Stimulated activated naive CD8-positive, alpha-beta T cell treated with anti-CD3 and anti-CD28 coated beads, Interleukin-15, Interleukin-2, amounts not matched to agents 100 ng/mL and 50 ng/mL, for 24 hours (primary cell): ENCODE results near the gene SULT1A2.
"Not testable (repeated sequence)": the region's sequence is repeated elsewhere in the genome, so short reads cannot be mapped to it uniquely, and the experiment has no call there.

ENCODE experiments used
- H3K27ac Mint-ChIP-seq: one replicate; pipeline ENCODE4 v1.8.0; 2021; ENCODE audit warnings: mild to moderate bottlenecking, mixed read lengths
- H3K27me3 Mint-ChIP-seq: one replicate; pipeline ENCODE4 v1.8.0; 2021; ENCODE audit warnings: mixed read lengths
- H3K36me3 Mint-ChIP-seq: one replicate; pipeline ENCODE4 v1.8.0; 2021; ENCODE audit warnings: low read depth, mixed read lengths
- H3K4me1 Mint-ChIP-seq: one replicate; pipeline ENCODE4 v1.8.0; 2021; ENCODE audit warnings: low read depth, mixed read lengths
- H3K4me3 Mint-ChIP-seq: one replicate; pipeline ENCODE4 v1.8.0; 2021; ENCODE audit warnings: mild to moderate bottlenecking, mixed read lengths
- H3K9me3 Mint-ChIP-seq: one replicate; pipeline ENCODE4 v1.8.0; 2021; ENCODE audit warnings: mixed read lengths

The SULT1A2 gene

DNA sequence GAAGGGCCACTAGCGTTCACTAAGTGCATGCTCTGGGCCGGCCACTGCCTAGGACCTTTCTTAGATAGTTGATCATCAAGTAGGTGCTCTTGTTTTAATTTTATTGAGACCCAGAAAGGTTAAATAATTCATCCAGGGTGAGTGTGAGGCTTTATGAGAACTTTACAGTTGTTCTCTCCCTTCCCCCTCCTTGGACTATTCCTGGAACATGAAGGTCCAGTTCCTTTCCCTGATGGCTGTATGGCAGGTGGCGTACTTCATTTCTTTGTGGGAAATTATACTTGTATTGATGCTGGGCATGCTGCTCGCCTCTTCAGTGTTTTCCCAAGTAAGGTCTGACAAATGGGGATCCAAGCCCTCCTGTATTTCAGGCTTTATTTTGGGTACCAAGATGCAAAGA lies 34.7 kb downstream of the SULT1A2 start:
- H3K9me3 Mint-ChIP-seq = peaks cover 2% of the 10 kb centered on the region
- peaks cover 41% of the 10 kb centered on the region for H3K36me3 Mint-ChIP-seq
- H3K4me3 Mint-ChIP-seq = no peak overlapping the region
- H3K27ac Mint-ChIP-seq = no peak overlapping the region
- H3K27me3 Mint-ChIP-seq = no peaks in the 10 kb centered on the region
- H3K4me1 Mint-ChIP-seq = peaks cover 30% of the 10 kb centered on the region

DNA sequence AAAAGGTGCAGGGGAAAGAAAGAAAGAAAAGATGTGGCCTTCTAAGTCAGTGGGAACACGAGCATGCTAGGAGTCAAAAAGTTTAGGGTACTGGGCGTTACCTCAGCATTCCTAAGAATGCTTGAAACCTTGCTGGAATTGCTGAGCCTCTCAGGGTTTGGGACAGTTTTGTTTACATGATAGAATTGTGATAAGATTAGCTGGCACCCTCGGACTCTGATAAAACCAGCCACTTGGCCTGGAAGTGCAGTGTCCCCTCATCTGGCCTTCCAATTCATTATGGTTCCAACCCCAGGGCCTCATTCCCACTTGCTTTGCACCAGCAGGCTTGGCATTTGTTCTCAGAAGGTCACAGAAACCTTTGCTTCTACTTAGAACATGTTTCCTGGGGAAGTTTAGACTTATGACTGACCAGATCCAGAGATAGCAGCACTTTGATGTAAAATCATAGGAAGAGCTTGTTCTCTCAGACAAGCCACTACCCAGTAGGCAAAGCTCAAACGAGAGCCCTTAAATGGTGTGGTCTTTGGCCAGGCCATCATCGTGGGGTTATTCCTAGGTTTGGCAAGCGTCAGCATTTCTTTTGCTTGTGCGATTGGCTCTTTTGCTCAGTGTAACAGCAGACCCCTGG lies 35.2 kb downstream of the SULT1A2 start:
- Mint-ChIP-seq H3K36me3 (peaks cover 40% of the 10 kb centered on the region), H3K4me1 (peaks cover 35% of the 10 kb centered on the region), H3K9me3 (no peaks in the 10 kb centered on the region), H3K27ac (no peak overlapping the region), H3K4me3 (no peak overlapping the region), H3K27me3 (no peaks in the 10 kb centered on the region)

DNA sequence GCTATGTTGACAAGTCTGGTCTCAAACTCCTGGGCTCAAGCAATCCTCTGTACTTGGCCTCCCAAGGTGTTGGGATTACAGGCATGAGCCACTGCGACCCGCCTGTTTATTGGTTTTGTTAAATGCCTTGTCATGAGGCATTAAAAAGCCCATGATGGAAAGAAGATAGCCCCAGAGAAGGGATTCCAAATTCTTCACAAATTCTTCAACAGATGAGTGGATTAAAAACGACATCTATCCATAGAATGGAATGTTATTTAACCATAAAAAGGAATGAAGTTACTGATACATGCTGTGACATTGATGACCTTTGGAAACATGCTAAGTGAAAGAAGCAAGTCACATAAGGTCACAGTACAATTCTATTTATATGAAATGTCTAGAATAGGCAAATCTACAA lies 38.4 kb downstream of the SULT1A2 start:
- Mint-ChIP-seq H3K4me1 (peaks cover 55% of the 10 kb centered on the region), H3K36me3 (peaks cover 24% of the 10 kb centered on the region), H3K4me3 (no peak overlapping the region), H3K27me3 (no peaks in the 10 kb centered on the region), H3K27ac (no peak overlapping the region), H3K9me3 (no peaks in the 10 kb centered on the region)

DNA sequence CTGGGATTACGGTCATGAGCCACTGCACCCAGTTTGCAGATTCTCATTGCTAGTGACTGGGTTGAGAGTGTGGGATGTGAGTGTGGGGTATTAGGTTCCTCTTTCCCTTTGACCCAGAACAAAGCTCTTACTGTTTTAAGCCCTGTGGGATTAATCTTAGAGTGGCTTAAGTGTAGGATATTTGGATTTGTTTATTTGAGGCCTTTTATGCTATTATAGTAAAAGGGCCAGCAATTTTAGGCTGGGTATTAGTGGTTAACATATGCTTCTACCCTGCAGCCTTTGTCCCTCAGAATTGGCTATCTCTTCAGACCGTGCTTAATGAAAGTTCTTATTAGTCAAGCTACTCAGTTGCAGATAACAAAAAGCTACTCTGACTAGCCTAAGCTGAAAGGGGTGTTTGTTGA lies 39.9 kb downstream of the SULT1A2 start:
- H3K4me3 Mint-ChIP-seq = no peak overlapping the region
- H3K27me3 Mint-ChIP-seq = no peaks in the 10 kb centered on the region
- no peak overlapping the region for H3K27ac Mint-ChIP-seq
- peaks cover 24% of the 10 kb centered on the region for H3K36me3 Mint-ChIP-seq
- H3K9me3 Mint-ChIP-seq = no peaks in the 10 kb centered on the region
- peaks cover 57% of the 10 kb centered on the region for H3K4me1 Mint-ChIP-seq

DNA sequence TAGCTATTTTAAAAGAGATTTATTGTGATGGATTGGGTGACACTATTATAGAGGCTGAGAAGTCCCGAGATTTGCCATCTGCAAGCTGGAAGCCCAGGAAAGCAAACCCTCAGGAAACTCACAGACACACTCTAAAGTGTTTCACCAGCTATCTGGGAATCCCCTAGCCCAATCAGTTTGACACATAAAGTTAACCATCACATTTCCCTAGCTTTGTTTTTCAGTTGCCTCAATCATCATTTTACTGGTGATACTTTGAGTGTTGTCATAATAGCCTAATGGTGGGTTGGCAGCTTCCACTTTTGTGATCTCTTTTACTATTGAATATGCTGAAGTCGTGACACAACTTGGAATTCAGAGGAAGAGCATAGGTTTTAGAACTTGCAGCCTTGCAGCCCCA lies 41.3 kb downstream of the SULT1A2 start:
- Mint-ChIP-seq H3K4me3 (peak overlapping the region; percentile 3), H3K4me1 (peaks cover 56% of the 10 kb centered on the region), H3K27me3 (no peaks in the 10 kb centered on the region), H3K9me3 (no peaks in the 10 kb centered on the region), H3K27ac (peak overlapping the region; percentile 36), H3K36me3 (peaks cover 24% of the 10 kb centered on the region)

DNA sequence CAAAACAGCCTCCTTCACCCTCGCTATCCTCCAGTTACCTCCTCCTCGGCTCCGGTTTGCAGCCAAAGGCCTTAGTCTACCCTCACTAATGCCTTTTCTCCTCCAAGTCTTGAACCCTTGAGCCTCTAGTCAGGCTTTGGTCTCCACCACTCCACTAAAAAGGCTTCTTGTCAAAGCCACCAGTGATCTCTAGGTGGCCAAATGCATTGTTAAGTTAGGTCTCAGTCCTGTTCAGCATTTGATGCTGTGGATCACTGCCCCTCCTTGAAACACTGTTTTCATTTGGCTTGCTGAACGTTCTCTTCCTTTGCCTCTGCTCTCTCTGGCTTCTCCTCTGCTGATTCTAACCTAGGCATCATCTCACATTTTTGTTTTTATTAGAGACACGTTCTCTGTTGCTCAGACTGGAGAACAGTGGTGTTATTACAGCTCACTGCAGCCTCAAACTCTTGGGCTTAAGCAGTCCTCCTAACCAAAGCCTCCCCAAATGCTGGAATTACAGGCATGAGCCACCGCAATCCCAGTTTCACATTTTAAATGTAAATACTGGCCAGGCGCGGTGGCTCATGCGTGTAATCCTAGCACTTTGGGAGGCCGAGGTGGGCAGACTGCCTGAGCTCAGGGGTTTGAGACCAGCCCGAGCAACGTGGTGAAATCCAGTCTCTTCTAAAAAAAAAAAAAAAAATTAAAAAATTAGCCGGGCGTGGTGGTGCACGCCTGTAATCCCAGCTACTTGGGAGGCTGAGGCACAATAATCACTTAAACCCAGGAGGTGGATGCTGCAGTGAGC lies 42.0 kb downstream of the SULT1A2 start:
- Mint-ChIP-seq H3K9me3 (no peaks in the 10 kb centered on the region), H3K4me3 (peak overlapping the region; percentile 88), H3K27ac (peak overlapping the region; percentile 88), H3K27me3 (no peaks in the 10 kb centered on the region), H3K4me1 (peaks cover 51% of the 10 kb centered on the region), H3K36me3 (peaks cover 22% of the 10 kb centered on the region)

DNA sequence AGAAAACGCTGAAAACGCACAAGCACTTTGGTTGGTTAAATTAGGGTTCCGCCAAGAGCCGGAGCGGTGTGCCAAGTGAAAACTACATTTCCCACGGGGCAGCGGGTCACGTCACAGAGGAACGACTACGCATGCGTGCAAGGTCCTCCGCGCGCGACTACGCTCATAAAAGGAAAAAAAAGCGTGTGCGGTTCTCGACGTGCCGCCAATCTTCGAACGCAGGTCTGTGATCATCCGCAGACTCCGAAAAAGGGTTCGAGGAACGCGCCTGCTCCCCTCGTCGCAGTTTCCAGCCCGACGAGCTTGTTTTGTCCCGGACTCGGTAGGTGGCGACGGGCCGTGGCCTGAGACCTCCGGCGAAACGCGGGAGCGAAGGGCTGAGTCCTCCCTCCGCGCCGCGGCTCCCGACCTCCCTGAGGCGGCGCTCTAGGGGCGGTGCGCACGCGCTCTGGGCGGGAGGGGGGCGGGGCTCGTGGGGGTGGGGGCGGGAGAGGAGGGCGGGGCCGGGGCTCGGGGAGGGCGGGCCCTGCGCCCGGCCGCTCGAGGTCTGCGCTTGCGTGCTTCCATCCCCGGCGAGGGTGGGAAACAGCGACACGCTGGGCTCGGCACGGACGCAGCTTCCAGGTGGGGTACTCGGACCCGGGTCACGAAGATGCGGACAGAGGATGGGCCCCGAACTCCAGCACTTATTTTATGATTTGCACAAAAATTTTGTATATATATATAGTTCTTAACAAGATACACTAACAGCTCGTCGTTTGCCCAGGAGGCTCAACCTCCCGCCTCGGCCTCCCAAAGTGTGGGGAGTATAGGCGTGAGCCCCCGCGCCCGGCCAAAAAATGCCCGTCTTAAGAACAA lies 42.8 kb downstream of the SULT1A2 start, which contains the start of gene SGF29:
Gene SGF29 (plus strand): TSS at position 145 of the 858 bp plus-strand sequence. CDS start 27,150 bp downstream, outside the sequence.
- peaks cover 50% of the 10 kb centered on the region for H3K4me1 Mint-ChIP-seq
- peak within 1 kb of the TSS; percentile 97 for H3K27ac Mint-ChIP-seq
- H3K9me3 Mint-ChIP-seq = no peaks in the 10 kb centered on the region
- H3K4me3 Mint-ChIP-seq = peak within 1 kb of the TSS; percentile 88
- H3K36me3 Mint-ChIP-seq = peaks cover 14% of the 10 kb centered on the region
- no peaks in the 10 kb centered on the region for H3K27me3 Mint-ChIP-seq

DNA sequence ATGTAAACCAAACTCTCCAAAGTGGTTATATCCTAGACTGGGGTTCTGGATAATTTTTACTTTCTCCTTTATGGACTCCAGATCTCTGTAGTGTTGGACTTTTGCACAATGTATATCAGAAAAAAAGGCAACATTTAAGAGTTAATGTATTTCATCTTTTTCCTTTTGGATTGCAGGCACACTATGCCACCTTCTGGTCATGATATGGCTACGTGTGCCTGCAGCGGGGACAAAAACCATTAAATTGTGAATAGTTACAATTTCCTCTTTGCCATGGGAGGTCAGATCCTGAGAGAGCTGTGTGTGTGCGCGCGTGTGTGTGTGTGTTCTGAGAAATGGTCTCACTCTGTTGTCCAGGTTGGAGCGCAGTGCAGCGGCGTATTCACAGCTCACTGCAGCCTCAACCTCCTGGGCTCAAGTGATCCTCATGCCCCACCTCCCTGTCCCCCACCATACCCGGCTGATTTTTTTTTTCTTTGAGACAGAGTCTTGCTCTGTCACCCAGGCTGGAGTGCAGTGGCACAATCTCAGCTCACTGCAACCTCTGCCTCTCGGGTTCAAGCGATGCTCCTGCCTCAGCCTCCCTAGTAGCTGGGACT lies 47.5 kb downstream of the SULT1A2 start:
- H3K36me3 Mint-ChIP-seq = no peaks in the 10 kb centered on the region
- H3K27ac Mint-ChIP-seq = no peak overlapping the region
- H3K4me1 Mint-ChIP-seq = peaks cover 21% of the 10 kb centered on the region
- H3K4me3 Mint-ChIP-seq = no peak overlapping the region
- no peaks in the 10 kb centered on the region for H3K9me3 Mint-ChIP-seq
- no peaks in the 10 kb centered on the region for H3K27me3 Mint-ChIP-seq

DNA sequence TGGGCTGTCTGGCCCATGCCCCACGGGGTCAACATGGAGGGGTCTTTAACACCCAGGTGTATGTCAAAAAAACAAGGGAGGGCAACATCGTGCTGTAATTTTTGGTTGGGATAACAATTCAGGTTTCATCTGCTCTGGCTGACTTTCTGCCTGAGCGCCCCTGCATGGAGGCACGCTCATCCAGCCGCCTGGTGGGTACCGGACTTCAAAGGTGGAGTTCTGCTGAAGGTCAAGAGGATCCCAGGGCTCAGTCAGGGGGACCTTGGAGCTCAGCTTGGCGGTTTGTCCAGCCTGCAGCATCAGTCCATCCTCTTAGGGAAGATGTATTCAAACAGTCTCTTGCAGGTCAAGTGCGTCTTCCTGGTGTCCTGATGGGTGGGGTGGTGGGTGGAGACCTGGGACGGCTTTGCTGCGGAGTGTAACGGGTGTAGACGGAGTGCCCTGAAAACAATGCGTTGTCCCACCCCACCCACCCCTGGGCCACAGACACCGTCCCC lies 48.5 kb downstream of the SULT1A2 start:
- Mint-ChIP-seq H3K27me3 (no peaks in the 10 kb centered on the region), H3K36me3 (no peaks in the 10 kb centered on the region), H3K9me3 (no peaks in the 10 kb centered on the region), H3K27ac (no peak overlapping the region), H3K4me1 (peaks cover 15% of the 10 kb centered on the region), H3K4me3 (no peak overlapping the region)

DNA sequence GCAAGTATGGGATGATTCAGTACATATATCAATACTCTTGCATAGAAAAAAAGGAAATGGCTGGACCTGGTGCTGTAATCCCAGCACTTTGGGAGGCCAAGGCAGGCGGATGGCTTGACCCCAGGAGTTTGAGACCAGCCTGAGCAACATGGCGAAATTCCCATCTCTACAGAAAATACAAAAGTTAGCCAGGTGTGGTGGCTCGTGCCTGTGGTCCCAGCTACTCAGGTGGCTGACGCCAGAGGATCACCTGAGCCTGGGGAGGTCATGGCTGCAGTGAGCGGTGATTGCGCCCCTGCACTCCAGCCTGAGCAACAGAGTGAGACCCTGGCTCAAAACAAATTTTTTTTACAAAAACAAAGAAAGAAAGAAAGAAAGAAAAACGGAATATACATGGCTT lies 50.2 kb downstream of the SULT1A2 start:
- Mint-ChIP-seq H3K9me3 (no peaks in the 10 kb centered on the region), H3K4me3 (no peak overlapping the region), H3K27me3 (no peaks in the 10 kb centered on the region), H3K36me3 (no peaks in the 10 kb centered on the region), H3K4me1 (peaks cover 4% of the 10 kb centered on the region), H3K27ac (no peak overlapping the region)

DNA sequence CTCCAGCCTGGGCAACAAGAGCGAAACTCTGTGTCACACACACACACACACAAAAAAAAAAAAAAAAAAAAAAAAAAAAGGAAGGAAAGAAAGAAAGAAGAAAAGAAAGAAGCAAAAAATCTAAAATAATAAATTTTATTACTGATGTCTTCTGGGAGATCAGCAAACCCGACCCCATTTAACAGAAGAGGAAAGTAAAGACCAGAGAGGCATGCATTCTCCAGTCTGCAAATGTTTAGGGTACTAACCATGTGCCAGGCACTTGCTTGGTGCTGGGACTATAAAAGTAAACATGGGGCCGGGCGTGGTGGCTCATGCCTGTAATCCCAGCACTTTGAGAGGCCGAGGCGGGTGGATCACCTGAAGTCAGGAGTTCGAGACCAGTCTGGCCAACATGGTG lies 50.9 kb downstream of the SULT1A2 start:
- H3K9me3 Mint-ChIP-seq, H3K27me3 Mint-ChIP-seq, H3K4me3 Mint-ChIP-seq, H3K27ac Mint-ChIP-seq, H3K4me1 Mint-ChIP-seq, H3K36me3 Mint-ChIP-seq: not testable (repeated sequence)

DNA sequence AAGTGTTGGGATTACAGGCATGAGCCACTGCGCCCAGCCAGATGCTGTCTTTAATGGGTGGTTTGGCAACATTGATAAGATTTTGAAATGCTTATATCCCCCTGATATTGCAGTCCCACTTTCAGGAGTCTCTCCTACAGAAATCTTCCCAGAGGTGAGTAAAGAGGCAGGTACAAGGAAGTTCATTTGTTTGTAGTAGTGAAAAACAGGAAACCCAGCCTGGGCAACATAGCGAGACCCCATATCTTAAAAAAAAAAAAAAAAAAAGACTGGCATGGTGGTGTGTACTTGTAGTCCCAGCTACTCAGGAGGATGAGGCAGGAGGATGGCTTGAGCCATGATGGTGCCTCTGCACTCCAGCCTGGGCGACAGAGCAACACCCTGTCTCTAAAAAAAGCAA lies 51.9 kb downstream of the SULT1A2 start:
- H3K27ac Mint-ChIP-seq = no peak overlapping the region
- H3K9me3 Mint-ChIP-seq = no peaks in the 10 kb centered on the region
- no peaks in the 10 kb centered on the region for H3K36me3 Mint-ChIP-seq
- H3K27me3 Mint-ChIP-seq = no peaks in the 10 kb centered on the region
- H3K4me1 Mint-ChIP-seq = peaks cover 4% of the 10 kb centered on the region
- no peak overlapping the region for H3K4me3 Mint-ChIP-seq

DNA sequence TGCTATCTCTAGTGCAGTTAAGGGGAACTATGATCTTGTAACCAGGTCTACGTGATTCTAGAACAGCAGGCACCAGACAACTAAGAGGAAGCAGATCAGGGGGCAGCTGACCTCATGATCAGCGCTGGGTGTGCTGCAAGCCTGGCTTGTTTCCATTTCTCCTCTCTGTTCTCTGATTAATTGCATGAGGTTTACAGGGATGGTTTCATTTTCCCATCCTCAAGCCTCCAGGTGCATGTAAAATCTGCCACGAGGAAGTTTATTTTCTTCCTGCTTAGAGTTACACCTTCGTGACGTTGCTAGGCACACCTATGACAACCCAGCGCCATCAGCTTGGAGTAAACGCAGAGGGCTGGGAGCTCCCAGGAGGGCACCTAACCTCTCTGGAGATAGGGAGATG lies 53.8 kb downstream of the SULT1A2 start:
- Mint-ChIP-seq H3K27me3 (no peaks in the 10 kb centered on the region), H3K27ac (no peak overlapping the region), H3K4me1 (no peaks in the 10 kb centered on the region)

DNA sequence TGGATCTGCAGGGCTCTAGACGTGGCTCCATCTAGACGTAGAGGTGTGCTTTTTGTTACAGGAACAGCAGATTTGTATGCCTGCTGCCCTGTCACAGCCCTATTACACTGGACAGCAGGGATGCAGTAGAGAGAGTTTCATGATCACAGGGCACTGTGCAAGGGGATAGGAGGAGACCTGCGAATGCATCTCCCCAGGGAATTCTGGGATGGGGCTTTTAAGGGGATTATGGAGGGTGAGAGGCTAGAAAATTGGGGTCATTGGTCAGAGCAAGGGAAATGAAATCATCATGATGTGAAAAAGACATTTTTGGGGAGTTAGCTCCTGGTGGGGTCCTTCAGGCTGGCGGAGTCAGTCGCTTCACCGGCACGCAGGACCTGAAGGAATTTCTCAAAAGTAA lies 54.2 kb downstream of the SULT1A2 start:
- H3K36me3 Mint-ChIP-seq = no peaks in the 10 kb centered on the region
- H3K4me3 Mint-ChIP-seq = no peak overlapping the region
- H3K9me3 Mint-ChIP-seq = no peaks in the 10 kb centered on the region
- H3K27ac Mint-ChIP-seq = no peak overlapping the region
- no peaks in the 10 kb centered on the region for H3K27me3 Mint-ChIP-seq
- no peaks in the 10 kb centered on the region for H3K4me1 Mint-ChIP-seq

More for the DNA sequence above, 53.8 kb downstream of the SULT1A2 start:
- Mint-ChIP-seq H3K4me3 (no peak overlapping the region), H3K36me3 (no peaks in the 10 kb centered on the region), H3K9me3 (no peaks in the 10 kb centered on the region)
